ELR (cell line): ENCODE measurements around the gene HMGXB3.

Experiments
- DNase-seq: peaks from one replicate; pipeline ENCODE4 v3.0.0-alpha.2; 2015; ENCODE audit warnings: low read depth

HMGXB3 gene

DNA sequence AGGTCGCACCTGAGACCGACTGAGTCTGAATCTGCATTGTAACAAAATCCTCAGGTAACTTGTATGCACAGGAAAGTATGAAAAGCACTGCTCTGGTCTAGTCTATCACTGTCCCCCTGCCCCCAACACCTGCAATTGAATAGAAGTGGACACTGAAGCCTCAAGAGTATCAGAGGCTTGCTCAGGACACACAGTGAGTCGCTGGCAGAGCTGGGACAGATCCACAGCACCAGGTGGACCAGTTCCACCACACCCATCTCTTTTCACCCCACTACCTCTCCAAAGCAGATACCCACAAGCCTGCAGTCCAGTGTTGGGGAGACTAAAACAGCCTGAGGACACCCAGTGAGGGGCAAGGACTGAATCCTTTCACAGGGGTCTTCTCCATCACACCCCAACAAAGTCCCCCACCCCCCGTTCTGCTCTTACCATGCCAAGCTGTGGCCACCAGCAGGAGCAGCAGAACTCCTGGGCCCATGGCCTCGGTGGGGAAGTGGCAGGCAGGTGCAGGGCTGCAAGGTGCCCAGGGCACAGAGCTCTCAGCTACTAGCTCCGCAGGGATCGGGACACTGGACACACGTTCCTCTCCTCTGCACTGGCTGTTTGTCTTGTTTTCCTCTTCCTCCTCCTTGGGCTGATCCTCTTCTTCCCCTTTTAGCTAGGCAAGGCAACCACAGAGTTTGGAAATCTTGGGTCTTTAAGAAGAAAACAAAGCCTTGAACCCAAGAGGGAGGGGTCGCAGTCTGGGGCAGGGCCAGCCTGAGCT is 85.6 kb downstream of the HMGXB3 start, which contains the start of gene CSF1R:
CSF1R (minus strand) TSS at position 605 of the 766 bp plus-strand sequence; CDS start at position 478, 127 bp downstream.
- DNase-seq = no peak

DNA sequence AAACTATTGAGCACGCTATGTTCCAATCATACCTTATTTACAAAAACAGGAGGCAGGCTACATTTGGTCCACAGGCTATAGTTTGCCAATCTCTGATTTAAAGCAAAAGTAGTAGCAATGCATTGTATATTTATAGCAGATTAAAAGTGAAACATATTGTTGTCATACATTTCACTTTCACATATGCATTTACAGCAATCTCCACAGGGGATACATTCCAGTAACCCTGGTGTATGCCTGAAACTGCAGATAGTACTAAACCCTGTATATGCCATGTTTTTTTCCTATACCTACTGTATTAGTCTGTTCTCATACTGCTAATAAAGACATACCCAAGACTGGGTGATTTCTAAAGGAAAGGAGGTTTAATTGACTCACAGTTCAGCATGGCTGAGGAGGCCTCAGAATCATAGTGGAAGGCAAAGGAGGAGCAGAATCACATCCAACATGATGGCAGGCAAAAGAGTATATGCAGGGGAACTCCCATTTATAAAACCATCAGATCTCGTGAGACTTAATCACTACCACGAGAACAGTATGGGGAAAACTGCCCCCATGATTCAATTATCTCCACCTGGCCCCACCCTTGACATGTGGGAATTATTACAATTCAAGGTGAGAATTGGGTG is 91.7 kb downstream of the HMGXB3 start:
- no peak for DNase-seq

DNA sequence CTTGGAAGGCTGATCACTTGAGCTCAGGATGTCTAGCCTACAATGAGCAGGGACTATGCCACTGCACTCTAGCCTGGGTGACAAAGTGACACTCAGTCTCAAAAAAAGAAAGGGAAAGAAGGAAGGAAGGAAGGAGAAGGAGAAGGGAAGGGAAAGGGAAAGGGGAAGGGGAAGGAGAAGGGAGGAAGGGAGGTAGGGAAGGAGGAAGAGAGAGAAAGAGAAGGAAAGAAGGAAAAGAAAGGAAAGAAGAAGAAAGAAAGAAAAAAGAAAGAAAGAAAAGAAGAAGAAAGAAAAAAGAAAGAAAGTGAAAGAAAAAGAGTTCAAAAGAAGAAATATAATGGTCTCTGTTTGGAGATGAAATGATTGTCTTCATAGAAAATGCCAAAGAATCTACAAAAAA is 96.6 kb downstream of the HMGXB3 start:
- no peak for DNase-seq

DNA sequence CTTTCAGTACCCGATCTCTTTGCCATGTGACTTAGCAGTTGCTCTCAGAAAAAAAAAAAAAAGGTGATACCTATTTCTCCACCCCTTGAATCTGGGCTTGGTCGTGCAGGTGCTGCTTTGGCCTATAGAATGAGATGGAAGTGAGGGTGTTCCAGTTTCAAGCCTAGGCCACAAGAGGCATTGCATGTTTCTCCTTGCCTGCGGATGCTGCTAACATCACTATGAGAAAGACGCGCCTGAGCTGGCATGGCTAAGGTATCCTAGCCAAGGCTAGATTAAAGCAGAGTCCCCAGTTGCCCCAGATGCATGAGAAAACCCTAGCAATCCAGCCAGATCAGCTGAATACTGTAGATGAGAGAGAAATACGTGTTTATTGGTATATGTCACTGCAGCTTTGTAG is 100.5 kb downstream of the HMGXB3 start:
- no peak for DNase-seq
